Activated naive CD4-positive, alpha-beta T cell treated with anti-CD3 and anti-CD28 coated beads, Interleukin-2, amount 50 U/mL, for 72 hours (primary cell): Measurements from ENCODE around the gene NLRP1. TPM values are rescaled to one million over a fixed set of nuclear protein-coding genes. Genes with fewer than 3 reads are reported as not detected.

Experiments used
- ATAC-seq, 2 donors: fragments of 150-1000 bp; cut with Tn5 transposase; 2 replicates each; pipeline ENCODE4 v1.10.0; 2021; ENCODE audit warnings: mild to moderate bottlenecking in 2 of 2, moderate library complexity in 2 of 2
- DNase-seq, 2 donors: peaks; one replicate each; pipeline ENCODE4 v3.0.0; 2021 to 2022; ENCODE audit warnings: low spot score in 2 of 2
- H3K27ac Mint-ChIP-seq, 2 donors: one replicate each; pipeline ENCODE4 v1.8.0; 2022; ENCODE audit warnings: mild to moderate bottlenecking in 2 of 2, mixed read lengths in 2 of 2
- H3K36me3 Mint-ChIP-seq, 2 donors: one replicate each; pipeline ENCODE4 v1.8.0; 2022; ENCODE audit warnings: mixed read lengths in 2 of 2
- H3K9me3 Mint-ChIP-seq, 2 donors: one replicate each; pipeline ENCODE4 v1.8.0; 2022; ENCODE audit warnings: mixed read lengths in 2 of 2
- total RNA-seq, 2 donors: library from RNA; stranded (reverse); gene quantifications; one replicate each; pipeline ENCODE4 v1.2.3, GENCODE V29; 2022

NLRP1 gene
- total RNA-seq, 2 donors from 2014 or later = 47.0 to 55.1 TPM

DNA sequence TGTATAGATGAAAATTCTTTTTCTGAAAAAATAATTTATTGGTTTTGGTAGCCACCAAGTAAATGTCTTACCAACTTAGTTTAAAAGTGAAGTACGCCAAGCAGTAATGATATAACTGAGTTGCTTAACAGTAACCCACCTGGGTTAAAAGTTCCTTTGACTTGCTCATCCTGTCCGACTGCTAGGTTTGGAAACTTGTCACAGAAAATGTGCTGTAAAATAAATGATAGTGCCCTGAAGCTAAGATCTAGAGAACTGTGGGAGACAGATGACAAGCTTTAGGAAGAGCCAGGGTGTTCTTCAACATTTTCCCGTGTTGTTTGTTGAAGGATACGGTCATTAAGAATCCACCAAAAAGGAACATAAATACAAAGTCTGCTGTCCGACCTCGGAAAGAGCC lies 103.3 kb downstream of the NLRP1 start:
- ATAC-seq (no peak), DNase-seq (no peak)
- Mint-ChIP-seq H3K27ac (no peak overlapping the region), H3K9me3 (no peaks in the 10 kb centered on the region), H3K36me3 (peaks cover 22 to 46% of the 10 kb centered on the region in 2 donors)

DNA sequence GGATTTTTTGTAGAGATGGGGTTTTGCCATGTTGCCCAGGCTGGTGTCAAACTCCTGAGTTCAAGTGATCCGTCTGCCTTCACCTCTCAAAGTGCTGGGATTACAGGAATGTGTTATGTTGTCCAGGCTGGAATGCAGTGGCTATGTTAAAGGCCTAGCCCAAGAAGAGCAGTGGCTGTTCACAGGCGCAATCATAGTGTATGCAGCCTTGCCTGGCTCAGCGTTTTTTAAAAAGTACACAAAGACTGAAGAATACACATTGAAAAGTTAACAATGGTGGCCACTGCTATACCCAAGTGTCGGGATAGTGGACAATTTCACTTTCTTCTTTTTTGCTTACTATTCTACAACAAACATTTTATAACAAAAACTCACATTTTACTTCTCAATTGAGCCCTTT lies 105.3 kb downstream of the NLRP1 start:
- Mint-ChIP-seq H3K27ac (no peak overlapping the region), H3K9me3 (no peaks in the 10 kb centered on the region), H3K36me3 (peaks cover 10 to 31% of the 10 kb centered on the region in 2 donors)
- DNase-seq = no peak
- ATAC-seq = no peak

DNA sequence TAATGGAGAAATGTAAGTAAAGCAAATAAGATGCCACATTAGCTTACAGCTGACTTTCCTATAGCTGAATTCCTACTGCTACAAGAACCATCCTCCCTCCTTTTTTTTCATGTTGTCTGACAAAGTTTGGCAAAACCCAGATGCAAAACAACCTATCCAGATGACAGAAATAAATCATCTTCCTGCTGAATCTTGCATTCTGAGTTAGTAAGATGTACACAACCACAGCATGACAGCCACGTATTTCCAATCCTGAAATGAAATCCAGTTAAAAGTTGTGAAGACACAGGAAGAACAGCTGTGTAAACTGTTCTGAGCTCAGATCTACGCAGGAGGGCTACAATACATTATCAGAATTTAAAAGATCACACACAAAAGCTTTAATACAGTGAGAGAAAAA lies 110.4 kb downstream of the NLRP1 start:
- ATAC-seq = no peak
- Mint-ChIP-seq H3K27ac (no peak overlapping the region), H3K9me3 (no peaks in the 10 kb centered on the region), H3K36me3 (peaks cover 10 to 11% of the 10 kb centered on the region in 2 donors)
- DNase-seq = no peak

DNA sequence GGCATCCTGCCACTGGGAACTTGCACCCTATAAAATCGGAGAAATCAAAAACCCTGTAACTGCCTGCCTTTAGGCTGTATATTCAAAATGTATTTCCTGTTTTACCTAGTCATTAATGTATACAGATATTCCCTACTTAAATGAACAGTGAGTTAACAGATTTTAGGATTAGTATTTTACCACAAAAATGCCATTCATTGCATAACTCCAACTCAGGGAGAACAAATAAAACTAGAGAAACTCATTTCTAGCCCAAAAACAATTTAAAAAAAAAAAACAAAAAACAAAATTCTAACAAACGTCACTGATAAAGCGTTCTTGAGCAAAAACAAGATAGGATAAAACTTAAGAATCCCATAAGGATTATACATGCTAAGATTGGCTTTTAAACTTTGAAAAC lies 111.8 kb downstream of the NLRP1 start:
- Mint-ChIP-seq H3K27ac (peak overlapping the region in 1 of 2 donors; percentile 38), H3K36me3 (peaks cover 9 to 14% of the 10 kb centered on the region in 2 donors), H3K9me3 (no peaks in the 10 kb centered on the region)
- no peak for ATAC-seq
- DNase-seq = no peak

DNA sequence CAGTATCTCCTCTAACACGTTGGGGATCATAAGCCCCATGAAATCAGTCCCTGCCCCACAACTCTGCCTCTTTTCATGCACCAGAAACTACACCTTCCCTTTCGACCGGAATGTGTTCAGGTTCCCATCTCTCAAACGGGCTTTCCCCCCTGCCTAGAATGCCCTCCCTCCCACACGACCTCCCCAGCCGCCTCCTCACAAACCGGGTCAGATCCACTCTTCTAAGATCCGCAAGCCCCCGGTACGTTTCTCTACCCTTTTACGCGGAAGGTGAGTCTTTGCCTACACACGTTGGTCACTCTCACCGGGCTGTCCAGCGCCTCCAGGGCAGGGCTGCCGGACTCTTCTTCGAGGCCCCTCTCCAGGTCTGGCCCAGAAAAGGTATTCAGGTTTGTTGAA lies 116.2 kb downstream of the NLRP1 start:
- DNase-seq (peak in 1 of 2 donors; percentile 19), ATAC-seq (peak; percentile 17 to 40)
- Mint-ChIP-seq H3K9me3 (no peaks in the 10 kb centered on the region), H3K36me3 (peaks cover 12% of the 10 kb centered on the region in 2 donors), H3K27ac (peak overlapping the region; percentile 78 to 83)

DNA sequence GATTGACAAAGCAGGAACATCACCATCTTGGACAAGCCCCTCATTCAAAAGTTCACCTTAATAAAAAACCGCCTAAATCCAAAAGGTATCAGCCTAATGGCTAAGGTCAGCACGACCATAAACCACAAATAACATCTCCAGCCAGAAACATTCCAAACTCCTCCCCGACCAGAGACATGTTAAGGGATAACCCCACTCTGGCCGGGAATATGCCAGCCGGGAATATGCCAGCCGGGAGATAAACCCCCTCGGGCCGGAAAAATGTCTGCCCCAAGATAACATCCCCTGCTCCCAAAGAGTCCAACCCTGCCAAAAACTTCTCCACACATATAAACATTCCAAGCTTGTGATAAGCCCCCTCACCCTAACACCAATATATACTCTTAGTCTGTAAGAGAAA lies 116.9 kb downstream of the NLRP1 start:
- H3K9me3 Mint-ChIP-seq = no peaks in the 10 kb centered on the region
- H3K27ac Mint-ChIP-seq = peak overlapping the region; percentile 78 to 83
- no peak for DNase-seq
- H3K36me3 Mint-ChIP-seq = peaks cover 12 to 13% of the 10 kb centered on the region in 2 donors
- ATAC-seq = no peak

DNA sequence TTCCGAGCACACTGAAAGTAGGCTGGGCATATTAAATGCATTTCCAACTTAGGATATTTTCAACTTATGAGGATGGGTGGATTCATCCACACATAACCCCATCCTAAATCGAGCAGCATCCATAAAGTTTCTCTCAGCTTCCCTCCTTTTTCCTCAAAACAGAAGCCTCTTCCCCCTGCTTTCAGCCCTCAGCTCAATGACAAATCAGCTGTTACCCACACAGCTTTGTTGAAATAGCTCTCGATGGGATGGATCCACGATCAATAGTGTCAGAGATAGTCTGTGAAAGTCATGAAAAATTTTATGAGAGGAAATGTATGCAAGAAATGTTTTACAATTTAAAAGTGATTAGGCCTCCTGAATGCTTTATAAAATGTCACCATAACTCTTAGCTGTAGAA lies 118.0 kb downstream of the NLRP1 start:
- ATAC-seq (no peak), DNase-seq (no peak)
- Mint-ChIP-seq H3K36me3 (peaks cover 12 to 17% of the 10 kb centered on the region in 2 donors), H3K9me3 (no peaks in the 10 kb centered on the region), H3K27ac (no peak overlapping the region)

DNA sequence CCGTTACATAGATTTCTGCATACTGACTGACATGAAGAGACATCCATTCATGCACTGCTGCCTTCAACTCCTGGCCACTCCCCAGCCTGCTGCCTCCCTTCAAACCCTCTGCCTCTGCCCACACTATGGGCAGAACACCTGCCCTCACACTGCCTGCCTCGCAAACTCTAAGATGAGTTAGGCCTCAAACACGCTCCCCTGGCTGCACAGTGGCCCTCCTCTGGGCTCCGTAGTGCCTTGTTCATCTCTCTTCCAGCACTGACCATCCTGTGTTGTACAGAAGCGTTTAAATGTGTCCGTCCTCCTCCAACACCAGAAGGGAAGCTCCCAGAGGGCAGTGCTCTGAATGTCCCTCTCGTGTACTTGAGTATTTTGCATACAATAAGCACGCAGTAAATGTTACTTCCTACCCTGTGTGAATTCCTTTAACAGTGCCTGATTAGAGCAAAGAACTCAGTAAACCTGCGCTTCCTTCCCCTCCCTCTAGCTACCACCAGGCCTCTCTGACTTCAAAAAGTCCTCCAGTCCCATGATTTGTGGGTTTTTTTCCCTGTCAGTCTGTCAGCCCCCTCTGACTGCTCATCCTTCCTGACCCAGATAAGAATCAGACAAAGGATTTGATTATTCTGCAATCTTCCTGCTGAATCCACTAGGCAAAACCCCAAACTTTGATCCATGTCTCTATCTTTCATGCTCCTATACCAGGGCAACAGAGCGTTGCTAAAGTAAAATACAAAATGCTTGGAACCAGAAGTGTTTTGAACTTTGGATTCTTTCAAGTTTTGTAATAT lies 119.4 kb downstream of the NLRP1 start:
- DNase-seq (no peak), ATAC-seq (no peak)
- H3K9me3 Mint-ChIP-seq = no peaks in the 10 kb centered on the region
- H3K36me3 Mint-ChIP-seq = peaks cover 12 to 23% of the 10 kb centered on the region in 2 donors
- H3K27ac Mint-ChIP-seq = no peak overlapping the region

Other genes with a start within 250 kb of the NLRP1 start
- gene NUP88, start 164.8 kb downstream of the NLRP1 start, total RNA-seq = 100 to 1,000 TPM; 121 to 136 TPM
- gene RPAIN, start 164.3 kb downstream of the NLRP1 start, total RNA-seq = 10 to 100 TPM; 49.1 to 61.3 TPM
- gene C1QBP, start 145.4 kb downstream of the NLRP1 start, total RNA-seq = 100 to 1,000 TPM; 234 to 350 TPM
- 10 to 100 TPM; 15.8 to 32.7 TPM for gene DHX33, start 115.5 kb downstream of the NLRP1 start, total RNA-seq
- 10 to 100 TPM; 58.3 to 63.8 TPM for gene DERL2, start 98.3 kb downstream of the NLRP1 start, total RNA-seq
- 10 to 100 TPM; 26.4 to 46.6 TPM for gene MIS12, start 97.9 kb downstream of the NLRP1 start, total RNA-seq